Muscle of arm (tissue), 12 donors: ENCODE data around the gene NOTCH3. TPM values are rescaled to one million over a fixed set of nuclear protein-coding genes. Genes with fewer than 3 reads are reported as not detected.
A peak's percentile ranks its signal among the peaks of the same experiment; 100 is the strongest.

Experiments
- DNase-seq: peaks from one replicate; pipeline ENCODE4 v3.0.0-alpha.2; 2013
- polyA plus RNA-seq, 12 donors: library from polyadenylated mRNA; unstranded; fragments of 120-200 nt; gene quantifications; one replicate each; pipeline ENCODE4 v1.2.1, GENCODE V29; 2013; ENCODE audit not compliant: insufficient read length in 12 of 12

NOTCH3 gene
- polyA plus RNA-seq, 12 donors, result 102 to 178 (median 124) TPM

GRCh38 chr19:15237759-15238638, 37.2 kb upstream of the NOTCH3 start:
- no peak for DNase-seq

GRCh38 chr19:15236886-15237285, 36.1 kb upstream of the NOTCH3 start:
- no peak for DNase-seq

GRCh38 chr19:15235781-15236180, 35.0 kb upstream of the NOTCH3 start:
- DNase-seq, result no peak

GRCh38 chr19:15234431-15235130, 33.8 kb upstream of the NOTCH3 start:
- no peak for DNase-seq

- no peak for DNase-seq
Observed at GRCh38 chr19:15231271-15231670, 30.5 kb upstream of the NOTCH3 start.

GRCh38 chr19:15227261-15227660, 26.5 kb upstream of the NOTCH3 start:
- DNase-seq, result no peak

GRCh38 chr19:15225760-15226159, 25.0 kb upstream of the NOTCH3 start:
- DNase-seq, result no peak

GRCh38 chr19:15223649-15224361, 23.0 kb upstream of the NOTCH3 start:
- no peak for DNase-seq

- DNase-seq, result peak; percentile 97
Observed at GRCh38 chr19:15222738-15223648, 22.2 kb upstream of the NOTCH3 start.

- DNase-seq, result peak; percentile 47
Observed at GRCh38 chr19:15220833-15221232, 20.0 kb upstream of the NOTCH3 start.

- no peak for DNase-seq
Observed at GRCh38 chr19:15218501-15218900, 17.7 kb upstream of the NOTCH3 start.

- no peak for DNase-seq
Observed at GRCh38 chr19:15216363-15216762, 15.6 kb upstream of the NOTCH3 start.

- peak; percentile 54 for DNase-seq
Observed at GRCh38 chr19:15213715-15214381, 13.1 kb upstream of the NOTCH3 start.

GRCh38 chr19:15212711-15213110, 11.9 kb upstream of the NOTCH3 start:
- DNase-seq, result no peak

- no peak for DNase-seq
Observed at GRCh38 chr19:15210323-15210781, 9.6 kb upstream of the NOTCH3 start.

- no peak for DNase-seq
Observed at GRCh38 chr19:15201374-15202023, 704 bp upstream of the NOTCH3 start.

GRCh38 chr19:15199661-15200552, 888 bp downstream of the NOTCH3 start:
- DNase-seq, result peak; percentile 71

- no peak for DNase-seq
Observed at GRCh38 chr19:15198951-15199660, 1.7 kb downstream of the NOTCH3 start.
